ENCODE results near the gene F12. TPM values are rescaled to one million over a fixed set of nuclear protein-coding genes. Genes with fewer than 3 reads are reported as not detected.

Gene F12
- total RNA-seq, 4 donors from 2014 or later = 0.59 to 4.5 TPM; not detected in 2

DNA sequence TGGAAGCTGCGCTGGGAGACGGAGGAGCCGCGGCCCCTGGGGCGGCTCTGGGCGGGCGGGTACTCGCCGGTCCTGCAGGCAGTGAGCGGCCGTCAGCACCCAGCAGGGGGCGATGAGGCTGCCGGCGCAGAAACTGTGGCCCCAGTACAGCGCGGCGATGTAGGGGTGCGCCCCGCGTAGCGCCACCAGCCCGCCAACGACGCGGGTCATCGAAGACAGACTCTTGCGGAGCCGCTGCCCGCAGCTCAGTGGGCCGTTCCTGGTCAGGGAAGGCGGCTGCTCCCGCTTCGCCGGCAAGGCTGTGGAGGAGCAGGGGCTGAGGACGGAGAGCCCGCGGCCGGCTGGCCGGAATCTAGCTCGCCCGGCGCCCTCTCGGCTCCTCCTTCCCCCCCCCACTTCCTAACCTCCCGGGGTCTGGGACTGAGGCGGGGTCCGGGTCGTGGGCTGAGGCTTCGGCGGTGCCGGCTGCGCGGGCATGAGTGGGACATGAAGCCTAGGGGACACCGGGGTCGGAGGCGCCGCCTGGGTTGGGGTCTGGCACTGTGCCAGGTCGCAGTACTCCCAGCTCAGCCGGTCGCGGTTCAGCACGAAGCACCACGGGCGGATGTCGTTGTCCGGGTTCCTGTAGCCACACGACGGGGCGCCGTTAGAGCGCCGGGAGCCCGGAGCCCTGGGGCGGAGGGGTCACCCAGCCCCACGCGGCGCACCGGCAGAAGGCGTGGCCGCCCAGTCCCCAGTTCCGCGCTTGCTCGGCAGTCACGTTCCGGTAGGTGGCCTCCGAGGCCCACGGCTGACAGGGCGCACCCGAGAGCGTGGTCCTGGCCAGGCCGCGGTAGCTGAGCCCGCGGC, 5.3 kb downstream of the F12 start:
- 1% methylated on average over 44 of the region's 93 CpGs; no CpG with 5 or more reads in 1 of the 2 donors for WGBS, 2 donors
- Histone ChIP-seq H3K9me3 (no peaks in the 10 kb centered on the region), H3K36me3 (no peaks in the 10 kb centered on the region), H3K27ac (peak overlapping the region in 2 of 4 donors; percentile 28 to 51), H3K4me1 (peaks cover 0 to 44% (median 25%) of the 10 kb centered on the region in 4 donors), H3K27me3 (peaks cover 3 to 69% of the 10 kb centered on the region in 2 donors), H3K4me3 (peak overlapping the region; percentile 31 to 65 (median 54))
- peak; percentile 61 to 66 for DNase-seq (ENCODE audit: low spot score in 2 of 2)
- TF ChIP-seq, protein P1, sequence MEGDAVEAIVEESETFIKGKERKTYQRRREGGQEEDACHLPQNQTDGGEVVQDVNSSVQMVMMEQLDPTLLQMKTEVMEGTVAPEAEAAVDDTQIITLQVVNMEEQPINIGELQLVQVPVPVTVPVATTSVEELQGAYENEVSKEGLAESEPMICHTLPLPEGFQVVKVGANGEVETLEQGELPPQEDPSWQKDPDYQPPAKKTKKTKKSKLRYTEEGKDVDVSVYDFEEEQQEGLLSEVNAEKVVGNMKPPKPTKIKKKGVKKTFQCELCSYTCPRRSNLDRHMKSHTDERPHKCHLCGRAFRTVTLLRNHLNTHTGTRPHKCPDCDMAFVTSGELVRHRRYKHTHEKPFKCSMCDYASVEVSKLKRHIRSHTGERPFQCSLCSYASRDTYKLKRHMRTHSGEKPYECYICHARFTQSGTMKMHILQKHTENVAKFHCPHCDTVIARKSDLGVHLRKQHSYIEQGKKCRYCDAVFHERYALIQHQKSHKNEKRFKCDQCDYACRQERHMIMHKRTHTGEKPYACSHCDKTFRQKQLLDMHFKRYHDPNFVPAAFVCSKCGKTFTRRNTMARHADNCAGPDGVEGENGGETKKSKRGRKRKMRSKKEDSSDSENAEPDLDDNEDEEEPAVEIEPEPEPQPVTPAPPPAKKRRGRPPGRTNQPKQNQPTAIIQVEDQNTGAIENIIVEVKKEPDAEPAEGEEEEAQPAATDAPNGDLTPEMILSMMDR (IDR thresholded peaks at IDR 0.05) = peak; percentile 76 to 93 (median 78)
- TF ChIP-seq POLR2A (IDR thresholded peaks at IDR 0.05) (no peak), EP300 (IDR thresholded peaks at IDR 0.05) (peak in 1 of 2 donors; percentile 39)

DNA sequence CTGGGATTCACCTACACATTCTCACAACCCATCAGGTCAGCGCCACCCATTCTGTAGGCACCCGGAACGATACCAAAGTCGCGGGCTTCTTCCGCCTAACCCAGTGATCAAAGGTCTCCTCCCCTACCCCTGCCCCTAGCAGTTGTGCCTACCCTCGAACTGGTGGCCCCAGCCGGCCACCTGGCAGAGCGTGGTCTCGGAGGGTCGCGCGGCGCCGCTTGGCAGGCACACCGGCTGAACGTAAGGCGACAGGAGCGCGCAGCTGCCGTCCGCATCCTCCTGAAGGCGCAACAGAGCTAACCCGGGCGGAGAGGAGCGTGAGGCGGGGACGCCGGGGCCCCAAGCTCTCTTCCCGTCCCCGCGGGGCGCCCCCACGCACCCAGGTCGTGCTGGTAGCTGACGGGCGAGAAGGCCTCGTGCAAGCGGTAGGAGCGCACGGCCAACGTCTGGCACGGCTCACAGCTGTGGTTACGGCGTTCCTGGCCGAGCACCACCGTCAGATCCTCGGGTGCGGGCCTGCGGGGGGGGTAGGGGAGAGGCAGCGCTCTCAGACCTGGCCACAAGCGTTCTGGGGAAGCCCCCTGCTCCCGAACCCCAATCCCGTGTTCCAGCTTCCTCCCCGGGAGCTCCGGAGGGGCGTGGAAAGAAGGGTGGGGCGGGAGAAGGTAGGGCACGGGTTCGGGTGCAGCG, 6.1 kb downstream of the F12 start:
- DNase-seq (ENCODE audit: low spot score in 2 of 2) = no peak
- Histone ChIP-seq H3K4me3 (peak overlapping the region; percentile 31 to 65 (median 54)), H3K27ac (peak overlapping the region in 1 of 4 donors; percentile 51), H3K36me3 (no peaks in the 10 kb centered on the region), H3K4me1 (peaks cover 0 to 44% (median 25%) of the 10 kb centered on the region in 4 donors), H3K9me3 (no peaks in the 10 kb centered on the region), H3K27me3 (peaks cover 3 to 76% of the 10 kb centered on the region in 2 donors)
- no peak for TF ChIP-seq POLR2A (IDR thresholded peaks at IDR 0.05)
- TF ChIP-seq, protein P1 (IDR thresholded peaks at IDR 0.05) = no peak
- TF ChIP-seq EP300 (IDR thresholded peaks at IDR 0.05) = no peak
- 1% methylated on average over 36 to 54 of the region's 61 CpGs for WGBS, 2 donors

DNA sequence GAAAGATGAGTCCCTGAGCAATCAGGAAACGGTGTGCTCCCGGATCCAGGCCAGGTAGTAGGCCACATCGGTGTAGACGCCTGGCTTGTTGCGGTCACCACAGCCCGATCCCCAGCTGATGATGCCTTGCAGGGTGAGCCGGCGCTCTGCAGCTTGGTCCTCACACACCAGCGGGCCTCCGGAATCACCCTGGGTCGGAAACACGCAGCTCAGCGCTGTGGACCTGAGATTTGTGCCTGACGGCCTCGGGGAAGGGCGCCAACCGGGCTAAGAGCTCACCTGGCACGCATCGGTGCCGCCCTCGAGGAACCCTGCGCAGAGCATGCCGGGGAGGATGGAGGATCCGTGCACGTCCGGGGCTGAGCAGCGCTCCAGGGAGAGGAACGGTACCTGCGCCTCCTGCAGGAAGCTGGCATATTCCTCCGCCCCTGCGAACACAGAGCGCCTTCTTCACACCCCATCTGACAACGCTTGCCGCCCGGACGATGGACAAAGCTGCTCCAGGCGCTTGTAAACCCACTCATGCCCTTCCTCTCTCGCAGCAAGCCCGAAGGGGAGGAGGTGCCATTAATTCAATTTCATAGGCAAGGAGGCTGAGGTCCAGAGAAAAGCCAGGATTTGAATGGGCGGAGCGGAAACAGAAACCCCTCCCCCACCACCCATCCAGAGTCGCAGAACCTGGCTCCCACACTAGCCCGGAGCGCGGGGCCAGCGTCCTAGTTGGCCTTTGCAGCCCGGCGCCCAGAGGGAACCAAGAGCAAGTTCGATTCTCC, 6.9 kb downstream of the F12 start:
- WGBS, 2 donors = 3 to 5% methylated on average over 7 to 48 of the region's 49 CpGs
- Histone ChIP-seq H3K9me3 (no peaks in the 10 kb centered on the region), H3K4me1 (peaks cover 0 to 44% (median 25%) of the 10 kb centered on the region in 4 donors), H3K27me3 (peaks cover 3 to 84% of the 10 kb centered on the region in 2 donors), H3K27ac (no peak overlapping the region), H3K36me3 (no peaks in the 10 kb centered on the region), H3K4me3 (peak overlapping the region in 1 of 4 donors; percentile 4)
- DNase-seq (ENCODE audit: low spot score in 2 of 2) = no peak
- TF ChIP-seq POLR2A (IDR thresholded peaks at IDR 0.05) (no peak), EP300 (IDR thresholded peaks at IDR 0.05) (no peak)
- TF ChIP-seq, protein P1 (IDR thresholded peaks at IDR 0.05) = peak in 4 of 5 experiments; percentile 9 to 21 (median 12)

DNA sequence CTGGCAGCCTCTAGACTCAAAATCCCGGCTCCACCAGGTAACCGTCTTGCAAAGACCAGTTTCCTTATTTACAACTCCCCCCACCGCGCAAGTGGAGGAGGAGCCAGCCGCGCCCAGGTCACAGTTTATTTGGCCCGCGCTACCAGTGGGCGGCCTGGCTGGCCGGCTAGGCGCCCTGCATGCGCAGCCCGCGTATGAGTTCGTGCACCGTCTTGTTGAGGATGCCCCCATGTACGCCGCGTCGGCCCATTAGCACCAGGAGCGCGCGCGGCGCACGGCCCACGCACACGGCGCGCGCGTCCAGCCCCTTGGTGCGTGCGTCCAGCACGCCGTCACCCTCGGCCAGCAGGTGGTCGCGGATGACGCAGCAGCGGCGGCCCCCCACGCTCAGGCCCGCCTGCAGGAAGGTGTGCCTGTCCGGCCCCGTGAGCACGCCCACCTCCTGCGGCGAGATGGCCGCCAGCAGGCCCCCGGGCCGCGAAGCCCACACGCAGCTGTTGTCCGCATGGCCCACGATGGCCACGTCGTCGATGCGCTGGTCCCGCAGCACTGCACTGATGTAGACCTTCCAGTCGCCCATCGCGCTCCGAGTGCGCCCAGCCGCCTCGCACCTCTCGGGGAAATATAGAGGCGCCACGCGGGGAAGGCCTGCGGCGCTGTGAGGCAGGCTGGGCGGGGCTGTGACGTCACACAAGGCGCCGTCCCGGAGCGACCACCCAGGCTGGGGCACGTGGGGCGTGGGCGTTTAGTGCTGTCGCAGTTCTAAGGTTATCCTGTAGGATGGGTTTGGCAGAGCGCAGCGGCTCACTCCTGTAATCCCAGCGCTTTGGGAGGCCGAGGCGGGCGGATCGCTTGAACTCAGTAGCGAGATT, 9.1 kb downstream of the F12 start, which contains the start of gene PFN3:
Gene PFN3, minus strand, starts transcription at position 665 of the 872 bp plus-strand sequence. Its CDS starts 85 bp downstream, at position 580.
- WGBS, 2 donors = 15 to 27% methylated on average over 22 to 63 of the region's 92 CpGs
- peaks cover 0 to 44% (median 25%) of the 10 kb centered on the region in 4 donors for H3K4me1 ChIP-seq
- H3K9me3 ChIP-seq = no peaks in the 10 kb centered on the region
- no peaks in the 10 kb centered on the region for H3K36me3 ChIP-seq
- peak within 1 kb of the TSS in 1 of 4 donors; percentile 3 for H3K4me3 ChIP-seq
- no peak within 1 kb of the TSS for H3K27ac ChIP-seq
- H3K27me3 ChIP-seq = peaks cover 3 to 87% of the 10 kb centered on the region in 2 donors
- TF ChIP-seq, protein P1 (IDR thresholded peaks at IDR 0.05) = peak in 1 of 5 experiments; percentile 14
- TF ChIP-seq EP300 (IDR thresholded peaks at IDR 0.05) = no peak
- DNase-seq (ENCODE audit: low spot score in 2 of 2) = no peak
